DMS 273 treated with DMSO at 0.1 percent for 48 hours (cell line): ENCODE data around the gene PES1.
"Not testable (repeated sequence)": the region's sequence is repeated elsewhere in the genome, so short reads cannot be mapped to it uniquely, and the experiment has no call there.

Experiments used
- DNase-seq: peaks from one replicate; lab custom pipeline; 2025; lab: John Stamatoyannopoulos, UW

PES1 gene

DNA sequence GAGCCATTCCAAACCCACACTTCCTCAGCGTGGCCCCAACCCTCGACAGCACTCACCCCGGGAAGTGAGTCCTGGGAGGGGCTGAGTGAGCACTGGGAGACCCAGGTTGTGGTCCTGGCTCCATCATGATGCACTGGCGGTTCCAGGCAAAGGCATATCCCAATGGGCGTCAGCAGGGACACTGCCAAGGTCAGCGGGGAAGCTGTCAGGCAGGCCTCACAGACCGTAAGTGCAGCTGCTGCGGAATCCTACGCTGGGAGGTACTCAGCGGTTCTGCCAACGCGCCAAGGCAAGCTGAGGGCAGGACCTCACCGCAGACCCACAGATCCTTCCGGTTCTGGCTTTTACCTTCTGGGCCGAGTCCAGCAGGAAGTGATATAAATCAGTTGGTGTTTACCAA, 15.9 kb downstream of the PES1 start:
- DNase-seq = no peak

- DNase-seq = no peak
These were observed 16.6 kb downstream of the PES1 start for GRCh38 chr22:30574997-30575671.

GRCh38 chr22:30574095-30574981, 17.4 kb downstream of the PES1 start, which contains the start of gene GAL3ST1:
Gene GAL3ST1 (minus strand): TSS chr22:30574665. CDS start chr22:30557392, 17,273 bp downstream.
- DNase-seq = no peak

DNA sequence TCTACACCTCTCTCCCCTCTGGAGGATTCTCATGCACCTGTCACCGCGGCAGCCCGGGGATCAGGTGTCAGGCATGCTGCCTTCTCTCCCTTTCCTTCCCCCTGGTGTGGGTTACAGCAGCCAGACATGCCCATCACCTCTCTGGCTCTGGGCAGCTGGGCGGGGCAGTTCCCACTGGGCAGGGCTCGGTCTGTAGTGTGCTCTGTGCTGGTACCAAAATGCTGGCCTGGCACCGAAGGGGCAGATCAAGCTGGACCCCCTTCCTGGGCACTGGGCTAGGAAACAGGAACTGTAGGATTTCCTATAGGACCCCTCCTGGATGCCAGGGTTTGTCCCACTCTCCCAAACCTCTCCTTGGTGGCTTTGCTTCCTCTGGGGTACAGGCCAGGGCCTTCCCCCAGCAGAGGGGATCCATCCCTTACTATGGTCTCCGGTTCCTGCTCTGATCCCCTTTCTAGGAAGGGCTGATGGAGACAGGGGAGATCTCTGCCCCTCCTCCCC, 18.1 kb downstream of the PES1 start:
- no peak for DNase-seq

GRCh38 chr22:30572840-30573593, 18.7 kb downstream of the PES1 start:
- DNase-seq = no peak

GRCh38 chr22:30572210-30572609, 19.5 kb downstream of the PES1 start:
- no peak for DNase-seq

- DNase-seq = no peak
These were observed 22.0 kb downstream of the PES1 start for GRCh38 chr22:30569674-30570202.

DNA sequence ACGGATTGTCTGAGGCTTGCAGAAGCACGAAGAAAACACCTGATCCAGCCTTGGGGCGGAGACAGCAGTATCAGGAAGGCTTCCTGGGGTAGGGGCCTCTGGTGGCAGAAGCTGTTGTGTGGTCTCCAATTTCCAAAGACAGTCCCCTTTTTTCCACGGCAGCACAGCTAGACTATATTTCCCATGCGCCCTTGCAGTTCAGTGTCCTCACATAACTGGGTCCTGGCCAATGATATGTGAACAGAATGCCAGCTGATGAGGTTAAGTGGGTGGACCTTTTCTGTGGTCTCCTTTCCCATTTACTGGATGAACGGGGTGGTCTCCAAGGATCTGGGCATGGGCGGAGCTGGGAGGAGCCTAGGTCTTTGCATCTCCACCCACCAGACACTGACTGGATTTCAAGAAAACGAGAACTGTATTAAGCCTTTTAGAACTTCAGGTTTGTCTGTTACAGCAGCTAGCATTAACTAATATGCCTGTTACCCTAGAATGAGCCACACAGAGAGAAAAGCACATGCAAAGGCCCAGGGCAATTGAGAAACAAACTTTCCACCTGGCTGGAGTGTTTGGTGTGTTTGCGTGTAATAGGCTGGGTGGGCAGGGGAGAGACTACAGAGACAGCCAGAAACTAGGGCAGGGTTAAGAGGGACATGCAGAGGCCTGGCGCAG, 23.4 kb downstream of the PES1 start:
- DNase-seq = no peak

DNA sequence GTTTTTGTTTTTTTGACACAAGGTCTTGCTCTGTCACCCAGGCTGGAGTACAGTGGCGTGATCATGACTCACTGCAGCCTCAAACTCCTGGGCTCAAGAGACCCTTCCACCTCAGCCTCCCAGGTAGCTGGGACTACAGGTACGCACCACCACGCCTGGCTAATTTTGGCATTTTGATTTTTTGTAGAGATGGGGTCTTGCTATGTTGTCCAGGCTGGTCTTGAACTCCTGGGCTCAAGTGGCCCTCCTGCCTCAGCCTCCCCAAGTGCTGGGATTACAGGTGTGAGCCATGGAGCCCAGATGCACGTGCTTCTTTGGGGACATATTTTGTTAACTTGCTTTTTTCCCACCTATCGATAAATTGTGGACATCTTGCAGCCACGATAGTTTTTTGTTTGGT, 24.4 kb downstream of the PES1 start:
- DNase-seq = not testable (repeated sequence)

GRCh38 chr22:30566125-30566524, 25.6 kb downstream of the PES1 start:
- no peak for DNase-seq

GRCh38 chr22:30565341-30565740, 26.4 kb downstream of the PES1 start:
- no peak for DNase-seq

DNA sequence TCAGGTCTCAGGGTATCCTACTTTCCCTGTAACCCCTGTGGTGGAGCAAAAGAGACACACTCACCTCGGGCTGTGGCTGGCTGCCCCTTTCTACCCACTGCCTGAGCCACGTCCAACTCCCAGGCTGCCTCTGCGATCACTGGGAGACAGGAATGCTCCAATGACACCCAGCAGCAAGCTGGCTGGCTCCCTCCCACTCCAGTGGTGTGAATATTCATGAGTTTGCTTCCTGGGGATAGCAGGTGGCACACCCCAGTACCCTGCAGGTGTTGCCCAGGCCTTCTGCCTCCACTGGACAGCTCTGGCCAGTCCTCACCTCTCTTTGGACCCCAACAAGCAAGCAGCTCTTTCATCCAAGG, 27.0 kb downstream of the PES1 start:
- DNase-seq = no peak

DNA sequence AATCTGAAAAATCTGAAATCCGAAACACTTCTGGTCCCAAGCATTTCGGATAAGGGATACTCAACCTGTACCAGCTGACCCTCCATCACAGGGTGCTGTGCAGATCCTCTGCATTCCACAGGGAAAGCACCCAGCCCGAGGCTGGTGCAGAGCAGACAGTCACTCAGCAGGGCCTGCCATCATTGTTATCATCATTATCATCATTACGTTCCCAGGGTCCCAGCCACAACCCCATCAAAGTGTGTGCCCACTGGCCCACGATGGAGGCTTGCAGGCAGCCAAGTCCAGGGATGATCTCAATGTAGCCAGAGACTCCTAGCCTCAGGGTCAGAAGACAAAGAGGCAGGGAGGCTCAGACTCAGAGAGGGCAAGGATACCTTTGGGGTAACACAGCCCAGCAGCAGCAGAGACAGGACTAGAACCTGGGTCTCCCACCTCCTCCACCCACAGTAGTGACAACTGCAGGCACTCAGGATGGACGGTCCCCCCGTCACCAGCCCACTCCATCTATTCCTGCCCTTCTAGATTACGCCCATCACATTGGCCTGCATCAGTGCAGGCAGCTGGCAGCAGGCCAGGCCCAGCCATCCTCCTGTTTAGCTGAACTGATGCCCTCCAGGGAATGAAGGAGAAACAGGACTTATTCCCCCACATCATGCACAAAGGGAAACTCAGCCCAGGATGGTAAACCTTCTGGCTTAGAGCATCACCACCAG, 27.5 kb downstream of the PES1 start:
- DNase-seq = no peak

DNA sequence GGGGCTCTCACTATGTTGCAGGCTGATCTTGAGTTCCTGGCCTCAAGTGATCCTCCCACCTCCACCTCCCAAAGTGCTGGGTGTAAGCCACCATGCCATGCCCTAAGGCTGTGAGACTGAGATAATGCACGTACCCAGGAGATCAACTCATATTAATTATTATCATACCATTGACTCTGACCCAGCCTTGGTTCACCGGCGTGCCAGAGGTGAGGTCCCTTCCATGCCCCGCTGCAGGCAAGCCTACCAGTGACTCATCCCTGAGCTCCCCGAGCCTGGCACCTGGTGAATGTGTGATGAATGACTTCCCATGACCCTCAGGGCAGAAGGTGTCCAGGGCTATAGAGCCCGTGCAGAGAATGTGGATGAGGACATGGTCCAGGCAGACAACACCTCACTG, 29.3 kb downstream of the PES1 start:
- no peak for DNase-seq

GRCh38 chr22:30561402-30562189, 30.1 kb downstream of the PES1 start:
- DNase-seq = no peak

- not testable (repeated sequence) for DNase-seq
These were observed 31.0 kb downstream of the PES1 start for GRCh38 chr22:30560643-30561202.

GRCh38 chr22:30559889-30560288, 31.8 kb downstream of the PES1 start:
- DNase-seq = no peak

- no peak for DNase-seq
These were observed 34.5 kb downstream of the PES1 start for GRCh38 chr22:30557243-30557642.

DNA sequence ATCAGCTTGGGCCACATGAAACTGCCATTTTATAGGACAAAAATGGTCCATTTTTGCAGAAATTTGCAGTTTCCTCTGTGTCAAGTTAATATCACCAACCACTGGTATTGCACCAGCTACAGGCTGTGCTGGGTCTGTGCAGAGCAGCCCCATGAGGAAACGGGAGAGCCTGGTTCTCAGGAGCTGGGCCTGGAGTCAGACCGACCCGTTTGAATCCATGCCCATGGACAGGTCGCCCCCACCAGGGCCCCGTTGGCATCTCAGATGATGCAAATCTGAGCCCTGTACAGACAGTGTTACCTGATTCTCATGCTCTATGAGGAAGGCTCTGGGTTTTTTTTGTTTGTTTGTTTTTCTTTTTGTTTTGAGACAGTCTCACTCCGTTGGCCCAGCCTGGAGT, 35.3 kb downstream of the PES1 start:
- no peak for DNase-seq
